HG02840 (cell line): ENCODE results near the gene FTO.

Experiments used
- ATAC-seq: cut with Tn5 transposase; IDR thresholded peaks from one replicate; pipeline ENCODE4 v1.9.1; 2021; ENCODE audit warnings: mild to moderate bottlenecking, moderate library complexity, moderate number of reproducible peaks; ENCODE audit not compliant: unreplicated experiment, low FRiP score

FTO gene

GRCh38 chr16:54062361-54063278 is 358.7 kb downstream of the FTO start:
- no peak for ATAC-seq

- no peak for ATAC-seq
These were observed 359.4 kb downstream of the FTO start for GRCh38 chr16:54063279-54063773.

- no peak for ATAC-seq
These were observed 362.6 kb downstream of the FTO start for GRCh38 chr16:54066451-54067105.

GRCh38 chr16:54067322-54068065 is 363.5 kb downstream of the FTO start:
- no peak for ATAC-seq

GRCh38 chr16:54068212-54068611 is 364.3 kb downstream of the FTO start:
- no peak for ATAC-seq

GRCh38 chr16:54069601-54070239 is 365.8 kb downstream of the FTO start:
- no peak for ATAC-seq

- ATAC-seq = no peak
These were observed 366.9 kb downstream of the FTO start for GRCh38 chr16:54070789-54071343.

- no peak for ATAC-seq
These were observed 367.6 kb downstream of the FTO start for GRCh38 chr16:54071514-54071913.

GRCh38 chr16:54072237-54072636 is 368.3 kb downstream of the FTO start:
- ATAC-seq = no peak

GRCh38 chr16:54073356-54073755 is 369.4 kb downstream of the FTO start:
- ATAC-seq = no peak

GRCh38 chr16:54075446-54075845 is 371.5 kb downstream of the FTO start:
- no peak for ATAC-seq

GRCh38 chr16:54076006-54076504 is 372.1 kb downstream of the FTO start:
- ATAC-seq = no peak

- no peak for ATAC-seq
These were observed 373.3 kb downstream of the FTO start for GRCh38 chr16:54077050-54077821.

- ATAC-seq = no peak
These were observed 376.6 kb downstream of the FTO start for GRCh38 chr16:54080524-54081008.

GRCh38 chr16:54086791-54087190 is 382.8 kb downstream of the FTO start:
- no peak for ATAC-seq

- ATAC-seq = no peak
These were observed 386.6 kb downstream of the FTO start for GRCh38 chr16:54090602-54091001.

- ATAC-seq = no peak
These were observed 389.3 kb downstream of the FTO start for GRCh38 chr16:54093281-54093680.

GRCh38 chr16:54094641-54095040 is 390.7 kb downstream of the FTO start:
- no peak for ATAC-seq

- no peak for ATAC-seq
These were observed 392.7 kb downstream of the FTO start for GRCh38 chr16:54096607-54097006.
